Measurements from ENCODE around the gene EIF1AX. TPM values are rescaled to one million over a fixed set of nuclear protein-coding genes. Genes with fewer than 3 reads are reported as not detected.
"Not testable (repeated sequence)": the region's sequence is repeated elsewhere in the genome, so short reads cannot be mapped to it uniquely, and the experiment has no call there.

EIF1AX gene
- total RNA-seq, 1 experiment from 2014 or later: 55.5 TPM

- H3K9me2 ChIP-seq (replicated peaks; ENCODE audit: insufficient read depth, low read length): no peaks in the 10 kb centered on the region
- peaks cover 59% of the 10 kb centered on the region for H3K79me2 ChIP-seq (ENCODE audit: low read length)
- H3K9me3 ChIP-seq (ENCODE audit: low read length): no peaks in the 10 kb centered on the region
- H3K4me3 ChIP-seq (ENCODE audit: low read length): peak overlapping the region; percentile 94
- H3K27ac ChIP-seq (ENCODE audit: low read length): 0 out of 2 replicates have a peak overlapping the region, but pooled peaks have one; percentile 8
- H3K4me2 ChIP-seq (ENCODE audit: low read depth, low read length, poor library complexity, severe bottlenecking): peak overlapping the region; percentile 88
- H2AFZ ChIP-seq (ENCODE audit: low read length): no peak overlapping the region
- H3K4me1 ChIP-seq (ENCODE audit: low read length): peaks cover 25% of the 10 kb centered on the region
- no peak for DNase-seq
- H4K20me1 ChIP-seq (ENCODE audit: insufficient read depth, low read depth, low read length): peaks cover 44% of the 10 kb centered on the region
- no peaks in the 10 kb centered on the region for H3K27me3 ChIP-seq (ENCODE audit: low read length)
- peak overlapping the region; percentile 94 for H3K9ac ChIP-seq (ENCODE audit: low read length)
- H3K36me3 ChIP-seq (ENCODE audit: insufficient read depth, low read length): peaks cover 47% of the 10 kb centered on the region
Measured at GRCh38 chrX:20139966-20140365, 1.7 kb downstream of the EIF1AX start.

DNA sequence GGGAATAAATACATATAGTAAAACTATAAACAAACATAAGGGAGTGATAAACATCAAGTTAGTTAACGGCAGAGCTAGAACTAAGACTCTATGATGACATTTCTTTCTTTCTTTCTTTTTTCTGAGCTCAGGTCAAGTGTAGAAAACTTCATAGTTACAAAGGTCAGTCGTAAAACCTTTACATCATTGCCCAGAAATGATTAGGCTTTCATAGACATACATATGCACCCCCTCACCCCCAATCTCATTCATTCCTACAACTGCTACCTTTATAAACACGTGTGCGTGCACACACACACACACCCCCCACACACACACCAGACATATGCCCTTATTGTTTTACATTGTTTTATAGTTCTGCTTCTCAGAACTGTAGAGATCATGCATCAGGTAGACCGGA, 5.7 kb downstream of the EIF1AX start:
- peaks cover 56% of the 10 kb centered on the region for H3K79me2 ChIP-seq (ENCODE audit: low read length)

GRCh38 chrX:20132666-20133065, 9.0 kb downstream of the EIF1AX start:
- no peak overlapping the region for H3K27ac ChIP-seq (ENCODE audit: low read length)
- H4K20me1 ChIP-seq (ENCODE audit: insufficient read depth, low read depth, low read length): peaks cover 43% of the 10 kb centered on the region
- H3K27me3 ChIP-seq (ENCODE audit: low read length): no peaks in the 10 kb centered on the region
- no peak overlapping the region for H2AFZ ChIP-seq (ENCODE audit: low read length)
- no peak overlapping the region for H3K9ac ChIP-seq (ENCODE audit: low read length)
- peaks cover 26% of the 10 kb centered on the region for H3K79me2 ChIP-seq (ENCODE audit: low read length)
- no peak overlapping the region for H3K4me3 ChIP-seq (ENCODE audit: low read length)
- H3K4me2 ChIP-seq (ENCODE audit: low read depth, low read length, poor library complexity, severe bottlenecking): no peak overlapping the region
- no peaks in the 10 kb centered on the region for H3K9me3 ChIP-seq (ENCODE audit: low read length)
- H3K4me1 ChIP-seq (ENCODE audit: low read length): no peaks in the 10 kb centered on the region
- DNase-seq: no peak
- H3K36me3 ChIP-seq (ENCODE audit: insufficient read depth, low read length): peaks cover 73% of the 10 kb centered on the region
- no peaks in the 10 kb centered on the region for H3K9me2 ChIP-seq (replicated peaks; ENCODE audit: insufficient read depth, low read length)

More for the DNA sequence above, 5.7 kb downstream of the EIF1AX start:
- no peak overlapping the region for H2AFZ ChIP-seq (ENCODE audit: low read length)
- H3K27me3 ChIP-seq (ENCODE audit: low read length): no peaks in the 10 kb centered on the region
- no peak for DNase-seq
- no peak overlapping the region for H3K27ac ChIP-seq (ENCODE audit: low read length)
- no peaks in the 10 kb centered on the region for H3K9me3 ChIP-seq (ENCODE audit: low read length)
- no peak overlapping the region for H3K4me3 ChIP-seq (ENCODE audit: low read length)
- no peaks in the 10 kb centered on the region for H3K9me2 ChIP-seq (replicated peaks; ENCODE audit: insufficient read depth, low read length)
- H3K4me1 ChIP-seq (ENCODE audit: low read length): peaks cover 15% of the 10 kb centered on the region
- H3K36me3 ChIP-seq (ENCODE audit: insufficient read depth, low read length): peaks cover 76% of the 10 kb centered on the region
- H4K20me1 ChIP-seq (ENCODE audit: insufficient read depth, low read depth, low read length): peaks cover 60% of the 10 kb centered on the region
- no peak overlapping the region for H3K9ac ChIP-seq (ENCODE audit: low read length)
- no peak overlapping the region for H3K4me2 ChIP-seq (ENCODE audit: low read depth, low read length, poor library complexity, severe bottlenecking)

DNA sequence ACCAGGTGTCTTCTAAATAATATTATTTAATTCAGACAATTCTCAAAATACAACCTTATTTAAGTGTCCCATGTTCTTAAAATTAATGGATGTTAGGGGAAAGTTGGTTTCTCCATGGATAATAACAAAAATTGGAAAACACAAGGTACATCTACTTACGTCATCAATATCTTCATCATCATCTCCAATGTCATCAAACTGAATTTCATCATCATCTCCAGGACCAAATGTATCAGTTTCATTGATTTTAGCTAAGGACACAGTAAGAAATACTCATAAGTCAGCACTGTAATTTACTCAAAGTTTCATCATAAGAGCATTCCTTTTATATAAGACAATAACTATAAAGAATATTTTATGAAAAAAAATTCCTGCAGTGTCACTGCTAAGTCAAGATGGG, 11.3 kb downstream of the EIF1AX start:
- Histone ChIP-seq H3K36me3 (ENCODE audit: insufficient read depth, low read length) (peaks cover 56% of the 10 kb centered on the region), H3K4me1 (ENCODE audit: low read length) (no peaks in the 10 kb centered on the region)

DNA sequence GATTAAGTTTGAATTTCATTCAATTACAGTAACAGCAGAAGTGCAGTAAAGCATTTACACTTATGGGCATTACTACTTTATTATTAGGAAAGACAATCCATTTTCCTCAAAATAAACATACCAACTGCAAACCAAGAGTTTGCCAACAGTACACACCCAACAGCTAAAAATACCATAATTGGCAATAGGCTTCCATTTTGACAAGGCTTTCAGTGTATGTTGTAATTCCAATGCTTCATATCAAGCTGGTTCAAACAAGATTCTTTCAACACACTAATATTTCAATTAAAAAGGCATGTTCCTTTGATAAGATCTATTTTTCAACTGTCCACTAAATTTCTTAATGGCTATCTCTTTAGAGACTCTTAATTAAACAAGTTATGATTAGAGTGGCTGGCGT, 12.1 kb downstream of the EIF1AX start:
- no peaks in the 10 kb centered on the region for H3K9me3 ChIP-seq (ENCODE audit: low read length)
- no peak overlapping the region for H3K4me2 ChIP-seq (ENCODE audit: low read depth, low read length, poor library complexity, severe bottlenecking)
- peaks cover 33% of the 10 kb centered on the region for H4K20me1 ChIP-seq (ENCODE audit: insufficient read depth, low read depth, low read length)

More for the DNA sequence above, 11.3 kb downstream of the EIF1AX start:
- H3K4me2 ChIP-seq (ENCODE audit: low read depth, low read length, poor library complexity, severe bottlenecking): no peak overlapping the region
- no peak overlapping the region for H3K9ac ChIP-seq (ENCODE audit: low read length)
- H3K27me3 ChIP-seq (ENCODE audit: low read length): no peaks in the 10 kb centered on the region
- no peak overlapping the region for H3K27ac ChIP-seq (ENCODE audit: low read length)
- no peak overlapping the region for H2AFZ ChIP-seq (ENCODE audit: low read length)
- DNase-seq: no peak
- H3K9me2 ChIP-seq (replicated peaks; ENCODE audit: insufficient read depth, low read length): no peaks in the 10 kb centered on the region
- peaks cover 5% of the 10 kb centered on the region for H3K79me2 ChIP-seq (ENCODE audit: low read length)
- H3K4me3 ChIP-seq (ENCODE audit: low read length): no peak overlapping the region
- H4K20me1 ChIP-seq (ENCODE audit: insufficient read depth, low read depth, low read length): peaks cover 30% of the 10 kb centered on the region
- no peaks in the 10 kb centered on the region for H3K9me3 ChIP-seq (ENCODE audit: low read length)

DNA sequence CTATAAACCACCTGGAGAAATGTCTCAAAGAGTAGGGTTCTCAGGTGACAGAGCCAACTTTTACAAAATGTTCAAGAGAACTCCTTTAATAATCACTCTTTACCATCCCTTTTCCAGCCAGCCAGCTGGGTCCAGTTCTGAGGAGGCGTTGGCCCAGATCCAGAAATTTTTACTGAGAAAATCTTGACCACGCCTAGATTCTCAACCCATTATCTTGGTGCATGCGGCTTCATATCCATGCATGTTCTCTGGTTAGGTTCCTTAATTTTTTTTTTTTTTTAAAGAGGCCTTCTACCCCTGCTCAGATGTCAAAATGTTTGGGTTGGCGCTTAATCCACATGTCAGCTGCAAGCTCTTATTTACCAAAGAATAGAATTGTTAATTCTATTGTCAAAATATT, 13.0 kb downstream of the EIF1AX start:
- Histone ChIP-seq H3K4me2 (ENCODE audit: low read depth, low read length, poor library complexity, severe bottlenecking) (no peak overlapping the region), H2AFZ (ENCODE audit: low read length) (no peak overlapping the region), H3K4me3 (ENCODE audit: low read length) (no peak overlapping the region), H3K27ac (ENCODE audit: low read length) (no peak overlapping the region), H3K36me3 (ENCODE audit: insufficient read depth, low read length) (peaks cover 57% of the 10 kb centered on the region), H3K4me1 (ENCODE audit: low read length) (no peaks in the 10 kb centered on the region), H3K9me3 (ENCODE audit: low read length) (no peaks in the 10 kb centered on the region), H4K20me1 (ENCODE audit: insufficient read depth, low read depth, low read length) (peaks cover 31% of the 10 kb centered on the region), H3K9me2 (replicated peaks; ENCODE audit: insufficient read depth, low read length) (no peaks in the 10 kb centered on the region), H3K27me3 (ENCODE audit: low read length) (no peaks in the 10 kb centered on the region), H3K9ac (ENCODE audit: low read length) (no peak overlapping the region), H3K79me2 (ENCODE audit: low read length) (peaks cover 4% of the 10 kb centered on the region; the same call in 1 of the 2 replicates)
- no peak for DNase-seq

More for the DNA sequence above, 12.1 kb downstream of the EIF1AX start:
- Histone ChIP-seq H3K36me3 (ENCODE audit: insufficient read depth, low read length) (peaks cover 56% of the 10 kb centered on the region), H3K27me3 (ENCODE audit: low read length) (no peaks in the 10 kb centered on the region), H2AFZ (ENCODE audit: low read length) (no peak overlapping the region), H3K4me1 (ENCODE audit: low read length) (no peaks in the 10 kb centered on the region), H3K27ac (ENCODE audit: low read length) (no peak overlapping the region), H3K9me2 (replicated peaks; ENCODE audit: insufficient read depth, low read length) (no peaks in the 10 kb centered on the region), H3K79me2 (ENCODE audit: low read length) (peaks cover 4% of the 10 kb centered on the region; the same call in 1 of the 2 replicates), H3K9ac (ENCODE audit: low read length) (no peak overlapping the region), H3K4me3 (ENCODE audit: low read length) (no peak overlapping the region)
- no peak for DNase-seq

- H3K36me3 ChIP-seq (ENCODE audit: insufficient read depth, low read length): peaks cover 46% of the 10 kb centered on the region
- not testable (repeated sequence) for H3K4me3 ChIP-seq (ENCODE audit: low read length); H3K27ac ChIP-seq (ENCODE audit: low read length)
Measured at GRCh38 chrX:20127440-20127839, 14.2 kb downstream of the EIF1AX start.

DNA sequence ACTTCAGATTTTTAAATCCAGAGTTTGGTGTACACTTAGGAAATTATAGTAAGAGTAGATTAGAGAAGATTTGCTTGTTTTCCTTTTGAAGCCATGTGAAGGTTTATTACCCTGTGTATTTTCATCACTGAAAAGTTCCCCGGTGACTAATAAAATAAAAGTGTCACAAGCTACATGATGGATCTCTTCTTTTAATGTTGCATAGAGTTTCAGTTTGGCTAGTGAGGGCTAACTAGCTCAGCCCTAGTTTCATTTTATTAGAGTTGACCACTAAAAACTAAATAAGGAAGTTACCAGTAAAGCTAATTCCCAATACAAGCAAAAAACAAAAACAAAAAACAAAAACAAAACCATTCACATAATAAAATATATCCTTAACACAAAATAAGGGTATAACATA, 14.8 kb downstream of the EIF1AX start:
- not testable (repeated sequence) for H3K27me3 ChIP-seq (ENCODE audit: low read length); H3K9ac ChIP-seq (ENCODE audit: low read length); H3K4me1 ChIP-seq (ENCODE audit: low read length); H3K9me2 ChIP-seq (replicated peaks; ENCODE audit: insufficient read depth, low read length); H3K27ac ChIP-seq (ENCODE audit: low read length); DNase-seq; H3K79me2 ChIP-seq (ENCODE audit: low read length); H3K4me2 ChIP-seq (ENCODE audit: low read depth, low read length, poor library complexity, severe bottlenecking); H3K4me3 ChIP-seq (ENCODE audit: low read length); H3K9me3 ChIP-seq (ENCODE audit: low read length); H2AFZ ChIP-seq (ENCODE audit: low read length)
- Histone ChIP-seq H4K20me1 (ENCODE audit: insufficient read depth, low read depth, low read length) (peaks cover 16% of the 10 kb centered on the region), H3K36me3 (ENCODE audit: insufficient read depth, low read length) (peaks cover 39% of the 10 kb centered on the region)

More at GRCh38 chrX:20127440-20127839, 14.2 kb downstream of the EIF1AX start:
- not testable (repeated sequence) for H3K9me2 ChIP-seq (replicated peaks; ENCODE audit: insufficient read depth, low read length); DNase-seq; H3K9ac ChIP-seq (ENCODE audit: low read length); H3K4me1 ChIP-seq (ENCODE audit: low read length); H3K27me3 ChIP-seq (ENCODE audit: low read length); H3K79me2 ChIP-seq (ENCODE audit: low read length); H3K9me3 ChIP-seq (ENCODE audit: low read length); H3K4me2 ChIP-seq (ENCODE audit: low read depth, low read length, poor library complexity, severe bottlenecking); H2AFZ ChIP-seq (ENCODE audit: low read length)
- peaks cover 20% of the 10 kb centered on the region for H4K20me1 ChIP-seq (ENCODE audit: insufficient read depth, low read depth, low read length)
